SHP77 treated with DMSO at 0.1 percent for 48 hours (cell line): ENCODE results near the gene CUEDC1.

Experiments used
- DNase-seq: peaks from one replicate; lab custom pipeline; 2025; lab: John Stamatoyannopoulos, UW

CUEDC1 gene

GRCh38 chr17:57895382-57896060, 59.7 kb downstream of the CUEDC1 start:
- no peak for DNase-seq

GRCh38 chr17:57894848-57895247, 60.4 kb downstream of the CUEDC1 start:
- no peak for DNase-seq

GRCh38 chr17:57892820-57893595, 62.2 kb downstream of the CUEDC1 start:
- DNase-seq, result peak; percentile 77

GRCh38 chr17:57892146-57892819, 62.9 kb downstream of the CUEDC1 start:
- DNase-seq, result peak; percentile 13

- DNase-seq, result no peak
Measured at GRCh38 chr17:57890857-57891232, 64.4 kb downstream of the CUEDC1 start.

GRCh38 chr17:57889892-57890856, 65.0 kb downstream of the CUEDC1 start:
- DNase-seq, result peak; percentile 16

- DNase-seq, result no peak
Measured at GRCh38 chr17:57889252-57889651, 66.0 kb downstream of the CUEDC1 start.

- DNase-seq, result no peak
Measured at GRCh38 chr17:57888311-57889216, 66.6 kb downstream of the CUEDC1 start.

- no peak for DNase-seq
Measured at GRCh38 chr17:57887161-57887560, 68.1 kb downstream of the CUEDC1 start.

GRCh38 chr17:57886020-57886419, 69.2 kb downstream of the CUEDC1 start:
- DNase-seq, result no peak

GRCh38 chr17:57885148-57885915, 69.9 kb downstream of the CUEDC1 start:
- no peak for DNase-seq

- DNase-seq, result no peak
Measured at GRCh38 chr17:57881783-57882351, 73.3 kb downstream of the CUEDC1 start.

GRCh38 chr17:57881143-57881542, 74.1 kb downstream of the CUEDC1 start:
- DNase-seq, result no peak

- no peak for DNase-seq
Measured at GRCh38 chr17:57880086-57880456, 75.1 kb downstream of the CUEDC1 start.

GRCh38 chr17:57879437-57880085, 75.7 kb downstream of the CUEDC1 start:
- no peak for DNase-seq

- no peak for DNase-seq
Measured at GRCh38 chr17:57877803-57878377, 77.3 kb downstream of the CUEDC1 start.

GRCh38 chr17:57876866-57877237, 78.4 kb downstream of the CUEDC1 start:
- DNase-seq, result no peak

GRCh38 chr17:57876023-57876865, 79.0 kb downstream of the CUEDC1 start:
- DNase-seq, result no peak
